ENCODE measurements around the gene RTRAF. TPM values are rescaled to one million over a fixed set of nuclear protein-coding genes. Genes with fewer than 3 reads are reported as not detected.

Gene RTRAF
- total RNA-seq, 1 experiment from 2014 or later: 282 TPM

DNA sequence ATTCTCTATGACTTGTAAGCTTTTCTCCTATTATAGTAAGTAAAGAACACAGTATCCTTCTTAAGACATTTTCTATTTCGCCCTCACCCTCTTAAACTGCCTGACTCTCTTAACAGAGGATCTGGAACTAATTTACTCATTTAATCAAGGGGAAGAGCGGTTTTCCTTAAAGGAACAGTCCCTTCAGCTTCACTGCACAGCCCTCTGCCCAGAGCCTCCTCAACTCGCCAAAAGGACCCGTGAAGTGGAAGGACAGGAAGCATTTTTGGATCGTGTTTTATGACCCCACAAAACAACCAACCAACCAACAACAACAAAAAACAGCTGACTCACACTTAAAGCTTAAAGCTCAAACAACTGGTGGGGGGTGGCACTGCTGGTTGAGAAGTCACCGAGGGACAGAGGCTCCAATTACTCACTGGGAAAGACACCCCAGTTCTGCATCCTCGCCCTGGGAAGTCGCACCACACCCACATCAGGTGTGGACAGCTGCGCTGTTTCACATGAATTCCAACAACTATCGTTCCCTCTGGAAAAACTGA, 43.8 kb downstream of the RTRAF start:
- H3K4me3 Mint-ChIP-seq: no peak overlapping the region
- H3K27ac Mint-ChIP-seq: peak overlapping the region; percentile 12; the same call in 1 of the 2 replicates
- H3K4me1 Mint-ChIP-seq: peaks cover 7% of the 10 kb centered on the region
- H3K36me3 Mint-ChIP-seq: no peaks in the 10 kb centered on the region
- DNase-seq (ENCODE audit: low spot score): no peak
- ATAC-seq: 0 out of 2 replicates have a peak, but pooled peaks have one; percentile 24
- ChIA-PET CTCF (interaction anchor here (0.7 to 2.1 kb wide), 3 partner anchors 10 to 19 kb away, joined by 3 to 6 read pairs (median 4); no protein-coding TSS in a partner anchor), POLR2A (no interaction called here)
- H3K27me3 Mint-ChIP-seq (ENCODE audit: low read depth): no peaks in the 10 kb centered on the region; the same call in 1 of the 2 replicates
- TF ChIP-seq ZNF219 (CRISPR knock-in tag; IDR thresholded peaks at IDR 0.05; ENCODE audit: borderline replicate concordance) (no peak), NFYB (CRISPR knock-in tag; conservative IDR thresholded peaks at IDR 0.05; ENCODE audit: low read depth) (no peak), SMAD4 (CRISPR knock-in tag; IDR thresholded peaks at IDR 0.05) (no peak), SOX15 (CRISPR knock-in tag; IDR thresholded peaks at IDR 0.05) (no peak), FOXP1 (CRISPR knock-in tag; IDR thresholded peaks at IDR 0.05; ENCODE audit: borderline replicate concordance) (no peak), SP1 (CRISPR knock-in tag; conservative IDR thresholded peaks at IDR 0.05) (no peak), ZBTB21 (CRISPR knock-in tag; IDR thresholded peaks at IDR 0.05; ENCODE audit: borderline replicate concordance) (no peak), SMAD3 (CRISPR knock-in tag; IDR thresholded peaks at IDR 0.05; ENCODE audit: borderline replicate concordance) (no peak), ZNF232 (CRISPR knock-in tag; IDR thresholded peaks at IDR 0.05) (no peak)
- TF ChIP-seq, protein P1, sequence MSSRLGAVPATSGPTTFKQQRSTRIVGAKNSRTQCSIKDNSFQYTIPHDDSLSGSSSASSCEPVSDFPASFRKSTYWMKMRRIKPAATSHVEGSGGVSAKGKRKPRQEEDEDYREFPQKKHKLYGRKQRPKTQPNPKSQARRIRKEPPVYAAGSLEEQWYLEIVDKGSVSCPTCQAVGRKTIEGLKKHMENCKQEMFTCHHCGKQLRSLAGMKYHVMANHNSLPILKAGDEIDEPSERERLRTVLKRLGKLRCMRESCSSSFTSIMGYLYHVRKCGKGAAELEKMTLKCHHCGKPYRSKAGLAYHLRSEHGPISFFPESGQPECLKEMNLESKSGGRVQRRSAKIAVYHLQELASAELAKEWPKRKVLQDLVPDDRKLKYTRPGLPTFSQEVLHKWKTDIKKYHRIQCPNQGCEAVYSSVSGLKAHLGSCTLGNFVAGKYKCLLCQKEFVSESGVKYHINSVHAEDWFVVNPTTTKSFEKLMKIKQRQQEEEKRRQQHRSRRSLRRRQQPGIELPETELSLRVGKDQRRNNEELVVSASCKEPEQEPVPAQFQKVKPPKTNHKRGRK (CRISPR knock-in tag; IDR thresholded peaks at IDR 0.05; ENCODE audit: borderline replicate concordance): no peak
- TF ChIP-seq, protein P2, sequence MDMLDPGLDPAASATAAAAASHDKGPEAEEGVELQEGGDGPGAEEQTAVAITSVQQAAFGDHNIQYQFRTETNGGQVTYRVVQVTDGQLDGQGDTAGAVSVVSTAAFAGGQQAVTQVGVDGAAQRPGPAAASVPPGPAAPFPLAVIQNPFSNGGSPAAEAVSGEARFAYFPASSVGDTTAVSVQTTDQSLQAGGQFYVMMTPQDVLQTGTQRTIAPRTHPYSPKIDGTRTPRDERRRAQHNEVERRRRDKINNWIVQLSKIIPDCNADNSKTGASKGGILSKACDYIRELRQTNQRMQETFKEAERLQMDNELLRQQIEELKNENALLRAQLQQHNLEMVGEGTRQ (CRISPR knock-in tag; IDR thresholded peaks at IDR 0.05): no peak
- TF ChIP-seq, protein P3, sequence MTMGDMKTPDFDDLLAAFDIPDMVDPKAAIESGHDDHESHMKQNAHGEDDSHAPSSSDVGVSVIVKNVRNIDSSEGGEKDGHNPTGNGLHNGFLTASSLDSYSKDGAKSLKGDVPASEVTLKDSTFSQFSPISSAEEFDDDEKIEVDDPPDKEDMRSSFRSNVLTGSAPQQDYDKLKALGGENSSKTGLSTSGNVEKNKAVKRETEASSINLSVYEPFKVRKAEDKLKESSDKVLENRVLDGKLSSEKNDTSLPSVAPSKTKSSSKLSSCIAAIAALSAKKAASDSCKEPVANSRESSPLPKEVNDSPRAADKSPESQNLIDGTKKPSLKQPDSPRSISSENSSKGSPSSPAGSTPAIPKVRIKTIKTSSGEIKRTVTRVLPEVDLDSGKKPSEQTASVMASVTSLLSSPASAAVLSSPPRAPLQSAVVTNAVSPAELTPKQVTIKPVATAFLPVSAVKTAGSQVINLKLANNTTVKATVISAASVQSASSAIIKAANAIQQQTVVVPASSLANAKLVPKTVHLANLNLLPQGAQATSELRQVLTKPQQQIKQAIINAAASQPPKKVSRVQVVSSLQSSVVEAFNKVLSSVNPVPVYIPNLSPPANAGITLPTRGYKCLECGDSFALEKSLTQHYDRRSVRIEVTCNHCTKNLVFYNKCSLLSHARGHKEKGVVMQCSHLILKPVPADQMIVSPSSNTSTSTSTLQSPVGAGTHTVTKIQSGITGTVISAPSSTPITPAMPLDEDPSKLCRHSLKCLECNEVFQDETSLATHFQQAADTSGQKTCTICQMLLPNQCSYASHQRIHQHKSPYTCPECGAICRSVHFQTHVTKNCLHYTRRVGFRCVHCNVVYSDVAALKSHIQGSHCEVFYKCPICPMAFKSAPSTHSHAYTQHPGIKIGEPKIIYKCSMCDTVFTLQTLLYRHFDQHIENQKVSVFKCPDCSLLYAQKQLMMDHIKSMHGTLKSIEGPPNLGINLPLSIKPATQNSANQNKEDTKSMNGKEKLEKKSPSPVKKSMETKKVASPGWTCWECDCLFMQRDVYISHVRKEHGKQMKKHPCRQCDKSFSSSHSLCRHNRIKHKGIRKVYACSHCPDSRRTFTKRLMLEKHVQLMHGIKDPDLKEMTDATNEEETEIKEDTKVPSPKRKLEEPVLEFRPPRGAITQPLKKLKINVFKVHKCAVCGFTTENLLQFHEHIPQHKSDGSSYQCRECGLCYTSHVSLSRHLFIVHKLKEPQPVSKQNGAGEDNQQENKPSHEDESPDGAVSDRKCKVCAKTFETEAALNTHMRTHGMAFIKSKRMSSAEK (CRISPR knock-in tag; IDR thresholded peaks at IDR 0.05; ENCODE audit: borderline replicate concordance): no peak
- TF ChIP-seq, protein P4, sequence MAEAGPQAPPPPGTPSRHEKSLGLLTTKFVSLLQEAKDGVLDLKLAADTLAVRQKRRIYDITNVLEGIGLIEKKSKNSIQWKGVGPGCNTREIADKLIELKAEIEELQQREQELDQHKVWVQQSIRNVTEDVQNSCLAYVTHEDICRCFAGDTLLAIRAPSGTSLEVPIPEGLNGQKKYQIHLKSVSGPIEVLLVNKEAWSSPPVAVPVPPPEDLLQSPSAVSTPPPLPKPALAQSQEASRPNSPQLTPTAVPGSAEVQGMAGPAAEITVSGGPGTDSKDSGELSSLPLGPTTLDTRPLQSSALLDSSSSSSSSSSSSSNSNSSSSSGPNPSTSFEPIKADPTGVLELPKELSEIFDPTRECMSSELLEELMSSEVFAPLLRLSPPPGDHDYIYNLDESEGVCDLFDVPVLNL (CRISPR knock-in tag; IDR thresholded peaks at IDR 0.05; ENCODE audit: borderline replicate concordance, low read depth): no peak
- TF ChIP-seq, protein P5, sequence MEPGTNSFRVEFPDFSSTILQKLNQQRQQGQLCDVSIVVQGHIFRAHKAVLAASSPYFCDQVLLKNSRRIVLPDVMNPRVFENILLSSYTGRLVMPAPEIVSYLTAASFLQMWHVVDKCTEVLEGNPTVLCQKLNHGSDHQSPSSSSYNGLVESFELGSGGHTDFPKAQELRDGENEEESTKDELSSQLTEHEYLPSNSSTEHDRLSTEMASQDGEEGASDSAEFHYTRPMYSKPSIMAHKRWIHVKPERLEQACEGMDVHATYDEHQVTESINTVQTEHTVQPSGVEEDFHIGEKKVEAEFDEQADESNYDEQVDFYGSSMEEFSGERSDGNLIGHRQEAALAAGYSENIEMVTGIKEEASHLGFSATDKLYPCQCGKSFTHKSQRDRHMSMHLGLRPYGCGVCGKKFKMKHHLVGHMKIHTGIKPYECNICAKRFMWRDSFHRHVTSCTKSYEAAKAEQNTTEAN (CRISPR knock-in tag; IDR thresholded peaks at IDR 0.05): no peak
- TF ChIP-seq, protein P6, sequence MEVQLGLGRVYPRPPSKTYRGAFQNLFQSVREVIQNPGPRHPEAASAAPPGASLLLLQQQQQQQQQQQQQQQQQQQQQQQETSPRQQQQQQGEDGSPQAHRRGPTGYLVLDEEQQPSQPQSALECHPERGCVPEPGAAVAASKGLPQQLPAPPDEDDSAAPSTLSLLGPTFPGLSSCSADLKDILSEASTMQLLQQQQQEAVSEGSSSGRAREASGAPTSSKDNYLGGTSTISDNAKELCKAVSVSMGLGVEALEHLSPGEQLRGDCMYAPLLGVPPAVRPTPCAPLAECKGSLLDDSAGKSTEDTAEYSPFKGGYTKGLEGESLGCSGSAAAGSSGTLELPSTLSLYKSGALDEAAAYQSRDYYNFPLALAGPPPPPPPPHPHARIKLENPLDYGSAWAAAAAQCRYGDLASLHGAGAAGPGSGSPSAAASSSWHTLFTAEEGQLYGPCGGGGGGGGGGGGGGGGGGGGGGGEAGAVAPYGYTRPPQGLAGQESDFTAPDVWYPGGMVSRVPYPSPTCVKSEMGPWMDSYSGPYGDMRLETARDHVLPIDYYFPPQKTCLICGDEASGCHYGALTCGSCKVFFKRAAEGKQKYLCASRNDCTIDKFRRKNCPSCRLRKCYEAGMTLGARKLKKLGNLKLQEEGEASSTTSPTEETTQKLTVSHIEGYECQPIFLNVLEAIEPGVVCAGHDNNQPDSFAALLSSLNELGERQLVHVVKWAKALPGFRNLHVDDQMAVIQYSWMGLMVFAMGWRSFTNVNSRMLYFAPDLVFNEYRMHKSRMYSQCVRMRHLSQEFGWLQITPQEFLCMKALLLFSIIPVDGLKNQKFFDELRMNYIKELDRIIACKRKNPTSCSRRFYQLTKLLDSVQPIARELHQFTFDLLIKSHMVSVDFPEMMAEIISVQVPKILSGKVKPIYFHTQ (CRISPR knock-in tag; IDR thresholded peaks at IDR 0.05): no peak
- no peaks in the 10 kb centered on the region for H3K9me3 Mint-ChIP-seq

All from WTC11 (cell line).